Mesothelial cell of epicardium (in vitro differentiated cells): Measurements from ENCODE around the gene DHRSX. TPM values are rescaled to one million over a fixed set of nuclear protein-coding genes. Genes with fewer than 3 reads are reported as not detected.
A peak's percentile ranks its signal among the peaks of the same experiment; 100 is the strongest.

ENCODE experiments used
- DNase-seq, 2 experiments: peaks; one replicate each; pipeline ENCODE4 v3.0.0; 2021; ENCODE audit warnings: low spot score in 2 of 2; ENCODE audit not compliant: unreplicated experiment in 2 of 2
- H3K27ac Mint-ChIP-seq: 2 replicates; pipeline ENCODE4 v1.8.0; 2021; ENCODE audit warnings: mixed read lengths
- H3K27me3 Mint-ChIP-seq: 2 replicates; pipeline ENCODE4 v1.8.0; 2021; ENCODE audit warnings: low read depth, mixed read lengths
- H3K36me3 Mint-ChIP-seq: 2 replicates; pipeline ENCODE4 v1.8.0; 2021; ENCODE audit warnings: mixed read lengths
- H3K4me1 Mint-ChIP-seq: 2 replicates; pipeline ENCODE4 v1.8.0; 2021; ENCODE audit warnings: mixed read lengths
- H3K4me3 Mint-ChIP-seq: 2 replicates; pipeline ENCODE4 v1.8.0; 2021; ENCODE audit warnings: mild to moderate bottlenecking, moderate library complexity, mixed read lengths
- H3K9me3 Mint-ChIP-seq: 2 replicates; pipeline ENCODE4 v1.8.0; 2021; ENCODE audit warnings: mixed read lengths
- CTCF ChIP-seq: fragments of 200-600 bp; sonication (generic); IDR thresholded peaks from one replicate; pipeline ENCODE4 v1.5.0; 2021; ENCODE audit warnings: antibody characterized with exemption; ENCODE audit not compliant: unreplicated experiment
- total RNA-seq: library from RNA; stranded (reverse); gene quantifications from 3 replicates; pipeline ENCODE4 v1.2.1, GENCODE V29; 2021

The DHRSX gene
- total RNA-seq, 1 donor from 2014 or later: 43.5 TPM

- no peak overlapping the region for H3K4me3 Mint-ChIP-seq
- peaks cover 11% of the 10 kb centered on the region for H3K9me3 Mint-ChIP-seq
- DNase-seq: no peak
- no peak overlapping the region for H3K27ac Mint-ChIP-seq
- peaks cover 25% of the 10 kb centered on the region for H3K36me3 Mint-ChIP-seq
- peaks cover 1% of the 10 kb centered on the region for H3K4me1 Mint-ChIP-seq
- H3K27me3 Mint-ChIP-seq: no peaks in the 10 kb centered on the region
- TF ChIP-seq CTCF: no peak
Observed at GRCh38 chrX:2409796-2410195, 91.0 kb downstream of the DHRSX start.

- Mint-ChIP-seq H3K36me3 (peaks cover 26% of the 10 kb centered on the region), H3K4me3 (no peak overlapping the region), H3K27me3 (no peaks in the 10 kb centered on the region), H3K27ac (no peak overlapping the region), H3K4me1 (peaks cover 6% of the 10 kb centered on the region), H3K9me3 (peaks cover 11% of the 10 kb centered on the region)
- DNase-seq: no peak
- TF ChIP-seq CTCF: no peak
Observed at GRCh38 chrX:2408856-2409255, 91.9 kb downstream of the DHRSX start.

- Mint-ChIP-seq H3K27ac (no peak overlapping the region), H3K4me1 (peaks cover 12% of the 10 kb centered on the region), H3K9me3 (peaks cover 11% of the 10 kb centered on the region), H3K36me3 (peaks cover 28% of the 10 kb centered on the region), H3K4me3 (no peak overlapping the region), H3K27me3 (no peaks in the 10 kb centered on the region)
- no peak for DNase-seq
- TF ChIP-seq CTCF: no peak
Observed at GRCh38 chrX:2406891-2407518, 93.8 kb downstream of the DHRSX start.

- no peaks in the 10 kb centered on the region for H3K27me3 Mint-ChIP-seq
- H3K36me3 Mint-ChIP-seq: peaks cover 30% of the 10 kb centered on the region
- H3K9me3 Mint-ChIP-seq: peaks cover 11% of the 10 kb centered on the region
- no peak overlapping the region for H3K4me3 Mint-ChIP-seq
- DNase-seq: no peak
- TF ChIP-seq CTCF: no peak
- H3K4me1 Mint-ChIP-seq: peaks cover 26% of the 10 kb centered on the region
- peak overlapping the region; percentile 54 for H3K27ac Mint-ChIP-seq
Observed at GRCh38 chrX:2404776-2405175, 96.0 kb downstream of the DHRSX start.

GRCh38 chrX:2402361-2402690 is 98.5 kb downstream of the DHRSX start:
- DNase-seq: no peak
- peak overlapping the region; percentile 37 for H3K4me3 Mint-ChIP-seq
- H3K27me3 Mint-ChIP-seq: no peaks in the 10 kb centered on the region
- TF ChIP-seq CTCF: no peak
- peaks cover 32% of the 10 kb centered on the region for H3K4me1 Mint-ChIP-seq
- H3K9me3 Mint-ChIP-seq: peaks cover 8% of the 10 kb centered on the region
- H3K27ac Mint-ChIP-seq: peak overlapping the region; percentile 97
- peaks cover 20% of the 10 kb centered on the region for H3K36me3 Mint-ChIP-seq
